Measurements from ENCODE around the gene FOXJ3. TPM values are rescaled to one million over a fixed set of nuclear protein-coding genes. Genes with fewer than 3 reads are reported as not detected.

FOXJ3 gene
- total and polyA plus RNA-seq, 2 of the 8 experiments (the other 6 are each of a cell fraction or from before 2014, with no cell fraction given), result 48.6 to 51.9 TPM

DNA sequence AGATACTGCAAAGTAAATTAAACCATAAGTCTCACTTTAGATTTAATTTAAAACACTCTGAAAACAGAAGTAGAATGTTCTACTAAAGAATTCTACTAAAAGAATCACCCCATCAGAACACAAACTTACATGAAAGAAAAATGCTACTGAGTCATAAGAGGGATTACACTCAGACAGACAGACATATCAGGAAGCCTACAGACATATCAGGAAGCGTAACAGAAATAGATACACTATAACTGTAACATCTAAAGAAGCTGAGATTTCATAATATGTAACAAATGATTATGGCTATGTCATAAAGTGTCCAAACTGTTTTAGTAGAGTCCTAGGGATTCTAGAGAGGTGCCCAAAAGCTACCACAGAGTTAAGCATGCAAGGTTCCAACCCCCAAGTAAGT is 23.9 kb downstream of the FOXJ3 start:
- Histone ChIP-seq H2BK20ac (ENCODE audit: low read length) (no peak overlapping the region), H3K27ac (ENCODE audit: low read depth, low read length) (no peak overlapping the region), H3K56ac (replicated peaks; ENCODE audit: insufficient read length, low read depth, low read length) (no peak overlapping the region), H4K91ac (replicated peaks; ENCODE audit: insufficient read length, low read length) (no peak overlapping the region), H2BK12ac (ENCODE audit: low read depth, low read length) (no peak overlapping the region), H3K36me3 (ENCODE audit: control insufficient read depth in 2 of 4, insufficient read depth in 4 of 4, low read length in 3 of 4) (no peaks in the 10 kb centered on the region), H3K9me3 (ENCODE audit: insufficient read depth in 2 of 2, low read depth in 1 of 2, low read length in 1 of 2) (no peaks in the 10 kb centered on the region), H3K4me3 (ENCODE audit: extremely low read depth in 1 of 4, insufficient read depth in 2 of 4, low read depth in 3 of 4, low read length in 4 of 4) (no peak overlapping the region), H3K4ac (replicated peaks; ENCODE audit: insufficient read length, low read depth, low read length) (no peak overlapping the region), H4K5ac (ENCODE audit: insufficient read length, low read depth, low read length) (no peak overlapping the region), H2BK120ac (replicated peaks; ENCODE audit: low read depth, low read length) (no peak overlapping the region), H3K79me1 (ENCODE audit: low read depth, low read length) (peaks cover 14% of the 10 kb centered on the region), H2AFZ (ENCODE audit: low read length) (no peak overlapping the region), H3K9ac (replicated peaks in 1 of 4; ENCODE audit: extremely low read depth in 1 of 4, low read depth in 3 of 4, low read length in 3 of 4) (no peak overlapping the region), H2AK5ac (ENCODE audit: low read depth, low read length) (no peak overlapping the region), H2BK15ac (ENCODE audit: low read length) (no peak overlapping the region), H3K18ac (ENCODE audit: extremely low read depth, low read length) (no peak overlapping the region), H3K79me2 (ENCODE audit: control insufficient read depth in 1 of 2, insufficient read depth in 2 of 2, low read length in 2 of 2) (peaks cover 16 to 85% of the 10 kb centered on the region in 2 experiments), H3K27me3 (replicated peaks in 1 of 4; ENCODE audit: control insufficient read depth in 3 of 4, extremely low read depth in 1 of 4, insufficient read depth in 3 of 4, low read length in 3 of 4) (no peaks in the 10 kb centered on the region), H3K23ac (ENCODE audit: insufficient read length) (no peak overlapping the region), H3K4me2 (ENCODE audit: insufficient read depth in 1 of 2, low read depth in 2 of 2, low read length in 2 of 2) (no peak overlapping the region), H4K20me1 (replicated peaks in 1 of 2; ENCODE audit: control insufficient read depth in 1 of 2, insufficient read depth in 2 of 2, low read length in 2 of 2) (peaks cover 13 to 23% of the 10 kb centered on the region in 2 experiments), H3K23me2 (ENCODE audit: low read depth, low read length) (no peaks in the 10 kb centered on the region), H2BK5ac (ENCODE audit: low read depth, low read length) (no peak overlapping the region), H3K14ac (ENCODE audit: insufficient read length) (no peak overlapping the region), H4K8ac (ENCODE audit: extremely low read depth, insufficient read depth, low read length) (no peak overlapping the region), H3K4me1 (replicated peaks in 1 of 4; ENCODE audit: control insufficient read depth in 3 of 4, insufficient read depth in 4 of 4, low read length in 3 of 4) (no peaks in the 10 kb centered on the region; a peak in 2 of 7 replicates)
- ChIA-PET POLR2A (ENCODE audit: partially characterized antibody) (no interaction called here), CTCF (ENCODE audit: partially characterized antibody) (interaction anchor here (0.9 kb wide), 1 partner anchor 267 kb away, joined by 3 read pairs; no protein-coding TSS in a partner anchor)
- TF ChIP-seq SP2 (IDR thresholded peaks at IDR 0.05; ENCODE audit: low read length), result no peak
- WGBS, 2 experiments (ENCODE audit: extremely low coverage in 1 of 2, insufficient coverage in 1 of 2, insufficient read length in 1 of 2, insufficient replicate concordance in 2 of 2, low coverage in 1 of 2, low lambda C conversion rate in 2 of 2, missing lambda C conversion rate in 1 of 2), result 4% methylated on average over 1 of the region's 1 CpG; no CpG with 5 or more reads in 1 of the 2 experiments
- DNase-seq (ENCODE audit: low read depth in 1 of 2, low spot score in 2 of 2) (no peak), FAIRE-seq (no peak)

All from H1 (cell line).